ENCODE measurements around the gene PITPNM3.

The PITPNM3 gene

DNA sequence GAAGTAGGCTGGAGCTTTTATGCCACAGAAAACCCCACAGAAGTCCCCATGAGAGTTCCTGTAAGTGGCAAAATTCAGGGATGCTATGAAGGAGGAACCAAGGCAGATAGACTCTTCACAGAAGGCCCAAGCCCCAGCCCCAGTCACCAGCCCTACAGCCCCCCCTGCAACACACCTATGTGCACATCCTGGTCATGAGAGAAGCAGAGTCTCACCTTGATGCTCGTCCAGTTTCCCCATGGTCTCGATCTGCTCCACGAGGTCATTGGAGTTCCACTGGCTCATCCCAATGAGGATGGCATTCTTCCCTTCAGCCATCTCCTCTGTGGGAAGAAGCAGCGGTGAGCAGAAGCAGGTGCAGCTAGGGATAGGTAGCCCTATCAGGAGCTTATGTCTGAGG, 31.2 kb downstream of the PITPNM3 start:
- DNase-seq = no peak

DNA sequence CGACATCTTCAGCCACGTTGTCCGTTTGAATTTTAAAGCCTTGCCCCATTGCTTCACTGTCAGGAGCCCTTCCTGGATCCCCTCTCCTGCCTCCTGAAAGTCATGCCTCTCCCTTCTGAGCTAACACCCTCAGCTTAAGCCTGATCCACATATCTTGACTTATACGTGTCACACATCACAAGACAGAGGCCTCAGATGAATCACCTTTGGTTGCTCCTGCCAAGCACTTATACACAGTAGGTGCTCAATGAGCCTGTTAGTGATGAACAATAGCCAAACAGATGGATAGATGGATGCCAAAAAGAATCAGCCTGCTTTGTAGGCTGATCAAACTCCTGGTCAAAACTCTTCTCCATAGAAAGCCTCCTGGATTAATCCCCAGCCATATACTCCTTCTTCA, 31.8 kb downstream of the PITPNM3 start:
- no peak for DNase-seq

DNA sequence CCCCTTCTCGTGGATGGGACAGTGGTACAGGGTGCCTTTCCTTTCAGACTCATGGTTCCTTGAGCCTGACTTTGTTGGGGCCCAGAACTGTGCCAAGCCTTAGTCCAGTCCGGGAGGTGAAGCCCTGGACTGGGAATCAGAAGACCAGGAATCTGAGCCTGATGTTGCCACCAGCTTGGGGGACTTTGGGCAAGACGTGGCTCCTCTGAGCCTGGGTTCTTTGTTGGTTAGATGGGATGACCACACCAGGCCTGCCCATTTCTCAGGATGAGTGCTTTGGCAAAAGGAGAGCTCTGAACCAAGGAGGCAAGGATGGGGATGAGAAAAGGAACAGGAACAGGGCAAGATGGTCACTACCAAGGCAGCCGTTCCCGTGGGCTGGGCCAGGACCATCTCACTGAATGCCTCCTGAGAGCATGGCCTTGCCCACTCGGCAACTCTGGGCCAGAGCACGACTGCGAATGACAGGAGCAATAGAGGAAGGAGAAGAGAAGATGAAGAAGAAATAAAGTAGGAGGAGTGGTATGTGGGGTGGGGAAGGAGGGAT, 32.5 kb downstream of the PITPNM3 start:
- no peak for DNase-seq

DNA sequence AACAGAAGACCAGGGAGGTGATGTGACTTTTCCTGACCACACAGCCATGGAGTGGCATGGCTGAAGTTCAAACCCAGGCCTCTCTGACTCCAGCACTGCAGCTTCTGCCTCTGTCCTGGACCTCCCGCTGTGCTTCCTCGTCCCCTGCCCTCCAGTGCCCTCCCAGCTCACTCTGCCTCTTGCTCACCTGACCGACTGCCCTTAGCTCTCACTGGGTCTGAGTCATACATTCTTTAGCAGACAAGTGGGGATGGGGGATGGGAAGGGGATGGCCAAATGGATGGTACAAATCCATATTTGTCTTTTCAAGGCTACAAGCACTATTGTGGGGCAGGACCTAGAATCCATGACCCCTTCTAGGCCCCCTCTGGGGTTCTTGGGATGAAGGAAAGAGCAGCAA, 33.0 kb downstream of the PITPNM3 start:
- DNase-seq = no peak

DNA sequence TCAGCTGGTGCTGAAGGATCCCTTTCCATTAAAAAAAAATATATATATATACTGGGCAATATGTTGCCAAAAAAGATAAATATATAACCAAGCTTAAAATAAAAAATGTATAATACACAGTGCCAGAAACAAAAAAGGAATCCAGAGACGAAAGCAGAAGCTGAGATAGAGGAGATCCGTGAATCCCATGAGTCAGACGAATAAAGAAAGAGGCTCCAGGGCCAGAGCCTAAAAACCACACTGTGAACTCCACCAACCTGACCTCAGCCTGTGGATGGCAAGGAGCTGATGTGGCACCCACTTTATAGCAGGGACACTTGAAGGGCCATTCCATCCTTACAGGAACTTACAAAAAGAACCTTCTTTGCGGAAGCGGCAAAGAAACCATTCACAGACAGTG, 34.8 kb downstream of the PITPNM3 start:
- DNase-seq = no peak

DNA sequence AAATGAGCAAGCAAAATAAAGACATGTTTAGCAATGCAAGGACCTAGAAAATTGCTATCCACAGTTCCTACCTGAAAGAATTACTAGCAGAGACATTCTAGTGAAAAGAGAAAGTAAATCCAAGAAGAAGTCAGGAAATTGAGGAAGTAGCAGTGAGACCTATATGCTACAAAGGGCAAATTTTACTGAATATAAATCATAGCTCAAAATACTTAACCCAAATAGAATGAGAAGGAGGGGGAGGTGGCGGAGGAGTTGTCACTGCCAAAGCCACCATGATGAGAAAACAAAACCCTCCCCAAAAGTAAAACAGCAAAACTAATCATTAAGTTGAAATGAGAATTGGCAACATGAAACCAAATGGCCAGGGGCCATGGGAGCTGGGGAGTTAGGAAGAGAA, 39.3 kb downstream of the PITPNM3 start:
- no peak for DNase-seq

DNA sequence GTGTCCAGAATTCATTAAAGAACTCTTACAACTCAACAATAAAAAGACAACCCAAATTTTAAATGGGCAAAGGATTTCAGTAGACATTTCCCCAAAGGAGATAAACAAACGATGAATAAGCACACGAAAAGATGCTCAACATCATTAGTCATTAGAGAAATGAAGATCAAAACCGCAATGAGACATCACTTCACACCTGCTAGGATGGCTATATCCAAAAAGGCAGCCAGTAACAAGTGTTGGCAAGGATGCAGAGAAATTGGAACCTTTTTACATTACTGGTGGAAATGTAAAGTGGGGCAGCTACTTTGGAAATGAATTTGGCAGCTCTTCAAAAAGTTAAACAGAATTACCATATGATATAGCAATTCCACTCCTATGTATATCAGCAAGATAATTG, 42.0 kb downstream of the PITPNM3 start:
- no peak for DNase-seq

DNA sequence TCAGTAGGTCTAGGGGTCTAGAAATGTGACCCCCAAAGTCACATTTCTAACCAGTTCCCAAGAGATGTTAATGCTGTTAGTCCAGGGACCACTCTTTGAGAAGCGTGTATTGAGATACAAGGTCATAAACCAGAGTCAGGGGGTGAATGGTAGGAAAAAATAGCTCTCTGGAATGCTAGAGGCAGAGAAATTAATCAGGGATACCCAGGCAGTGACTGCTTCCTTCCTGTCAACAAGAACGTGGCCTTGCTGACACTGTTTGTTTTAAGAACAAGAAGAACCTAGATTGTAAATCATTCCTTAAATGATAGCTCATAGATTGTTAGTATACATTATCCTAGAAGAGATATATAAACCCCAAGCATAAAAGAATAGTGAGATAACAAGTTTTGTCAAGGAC, 43.8 kb downstream of the PITPNM3 start:
- DNase-seq = no peak

DNA sequence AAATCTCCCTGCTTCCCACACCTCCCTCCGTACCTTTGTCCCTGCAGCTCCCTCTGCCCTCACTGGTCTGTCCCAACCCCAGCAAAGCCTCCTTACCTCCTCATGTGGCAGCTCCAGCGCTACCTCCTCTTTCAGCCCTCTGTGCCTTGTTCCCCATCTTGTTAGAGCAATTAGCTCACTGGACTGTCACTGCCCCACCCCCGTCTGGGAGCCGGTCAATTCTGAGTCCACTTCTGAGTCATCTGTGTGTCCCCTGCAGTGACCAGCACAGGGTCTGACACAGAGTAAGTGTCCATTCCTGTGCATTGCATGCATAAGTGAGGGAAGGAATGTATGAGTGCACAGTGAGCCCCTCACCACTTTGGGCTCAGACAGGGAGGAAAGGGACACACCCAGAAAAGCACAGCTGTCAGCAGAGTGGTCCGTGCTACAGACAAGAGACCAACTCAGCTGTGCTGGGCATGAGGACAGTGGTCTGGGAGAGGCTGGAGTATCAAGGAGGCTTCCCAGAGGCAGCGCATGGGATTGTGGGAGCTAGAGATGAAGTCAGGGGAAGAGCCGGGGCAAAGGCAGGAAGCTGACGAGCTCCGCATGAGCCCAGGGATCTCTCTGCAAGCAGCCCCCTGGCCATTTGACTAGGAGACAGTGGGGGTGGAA, 45.9 kb downstream of the PITPNM3 start:
- DNase-seq = no peak

DNA sequence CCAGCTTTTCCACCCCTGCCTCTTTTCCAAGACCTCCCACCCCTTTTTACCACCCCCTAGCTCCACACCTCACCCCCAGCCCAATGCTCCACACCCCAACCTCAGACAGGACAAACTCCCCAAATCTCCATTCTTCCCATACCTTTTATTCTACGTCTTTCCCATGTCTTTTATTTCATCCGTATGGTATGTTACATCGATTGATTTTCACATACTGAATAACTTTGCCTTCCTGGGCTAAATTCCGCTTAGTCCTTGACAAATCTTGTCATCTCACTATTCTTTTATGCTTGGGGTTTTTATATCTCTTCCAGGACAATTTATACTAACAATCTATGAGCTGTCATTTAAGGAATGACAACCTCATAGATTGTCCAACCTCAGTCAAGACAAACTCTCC, 46.4 kb downstream of the PITPNM3 start:
- DNase-seq = no peak

DNA sequence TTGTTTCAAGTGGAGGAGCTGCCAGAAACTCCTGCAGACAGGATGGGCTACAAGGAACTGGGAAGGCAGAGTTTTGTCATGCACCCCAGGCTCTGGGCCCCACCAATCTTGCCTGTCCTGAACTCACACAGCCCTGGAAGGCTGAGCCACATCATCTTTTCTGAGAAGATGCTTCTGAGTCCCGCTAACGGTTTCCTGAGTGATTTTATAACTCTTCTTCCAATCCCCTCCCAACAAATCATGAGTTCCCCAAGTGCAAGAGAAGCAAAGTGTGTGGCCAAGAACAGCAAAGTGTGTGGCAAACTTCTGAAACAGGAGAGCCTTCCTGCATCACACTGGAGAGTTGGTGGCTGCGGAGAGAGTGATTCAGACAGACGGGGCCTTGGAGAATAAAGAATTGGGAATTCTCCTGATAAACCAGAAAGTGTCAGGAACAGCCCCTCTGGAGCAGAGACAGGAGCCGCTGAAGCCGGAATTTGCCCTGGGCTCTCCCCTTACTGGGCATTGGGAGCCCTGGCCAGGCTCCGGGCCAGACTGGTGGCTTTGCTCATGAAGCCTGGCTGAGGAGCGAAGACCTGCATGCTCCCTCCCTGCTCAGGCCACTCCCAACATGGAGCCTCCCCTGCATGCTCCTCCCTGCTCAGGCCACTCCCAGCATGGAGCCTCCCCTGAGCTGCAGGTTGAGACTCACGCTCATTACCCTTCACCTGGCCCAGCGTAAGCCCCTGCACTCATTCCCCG, 47.2 kb downstream of the PITPNM3 start:
- no peak for DNase-seq

DNA sequence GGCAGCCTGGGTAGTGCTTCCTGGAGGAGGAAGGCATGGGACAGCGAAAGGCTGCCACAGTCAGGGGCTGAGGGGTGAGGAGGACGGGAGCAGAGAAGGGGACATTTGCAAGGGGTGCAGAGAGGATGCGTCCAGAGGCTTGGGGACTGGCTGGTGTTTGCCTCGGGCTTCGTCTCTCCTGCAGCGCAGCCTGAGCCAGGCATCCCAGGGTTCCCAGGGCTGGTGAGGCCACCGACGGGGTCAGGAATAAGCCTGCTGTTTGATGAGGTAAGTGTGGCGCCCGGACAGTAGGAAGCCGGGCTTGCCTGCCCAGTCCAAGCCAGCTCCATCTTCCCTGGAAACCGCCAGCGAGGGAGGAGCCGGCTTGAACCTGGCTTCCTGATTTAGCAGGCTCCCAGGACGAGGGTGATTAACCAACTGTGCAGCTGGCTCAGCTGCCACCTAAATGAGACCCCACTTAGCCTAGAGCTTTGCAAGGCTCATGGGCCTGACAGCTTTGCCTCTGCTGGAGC, 47.8 kb downstream of the PITPNM3 start:
- DNase-seq = no peak

DNA sequence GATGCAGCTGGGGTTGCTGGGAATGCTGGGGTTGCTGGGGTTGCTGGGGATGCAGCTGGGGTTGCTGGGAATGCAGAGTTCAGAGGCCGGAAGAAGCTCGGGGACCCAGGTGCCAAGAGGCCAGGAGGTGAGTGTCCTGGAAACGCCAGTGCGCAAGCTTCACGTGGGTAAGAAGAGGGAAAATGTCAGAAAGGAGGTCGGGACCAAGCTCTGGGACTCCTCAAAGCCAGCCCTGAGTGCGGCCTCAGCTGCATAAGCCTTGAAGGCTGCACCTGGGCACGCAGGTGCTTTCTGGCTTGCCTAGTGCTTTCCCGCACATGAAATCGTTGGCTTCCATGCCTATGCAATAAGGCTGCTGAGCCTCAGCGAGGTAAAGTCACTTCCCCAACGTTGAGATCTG, 48.3 kb downstream of the PITPNM3 start:
- DNase-seq = no peak

DNA sequence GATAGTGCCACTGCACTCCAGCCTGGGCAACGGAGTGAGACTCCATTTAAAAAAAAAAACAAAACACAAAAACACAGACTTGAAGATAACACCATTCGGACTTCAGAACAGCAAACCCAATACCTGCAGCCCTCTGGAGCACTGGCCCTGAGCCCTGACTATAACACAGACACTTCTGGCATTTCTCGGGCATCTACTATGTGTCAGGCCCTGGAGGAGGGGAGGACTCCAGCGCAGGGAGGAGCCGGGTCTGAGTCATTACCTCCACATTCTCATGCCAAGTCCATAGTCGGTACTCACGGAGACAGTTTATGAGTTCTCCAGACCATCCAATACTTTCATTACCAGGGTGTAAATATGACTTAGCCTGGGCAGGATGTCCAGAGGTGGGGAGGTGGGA, 48.8 kb downstream of the PITPNM3 start:
- DNase-seq = no peak

DNA sequence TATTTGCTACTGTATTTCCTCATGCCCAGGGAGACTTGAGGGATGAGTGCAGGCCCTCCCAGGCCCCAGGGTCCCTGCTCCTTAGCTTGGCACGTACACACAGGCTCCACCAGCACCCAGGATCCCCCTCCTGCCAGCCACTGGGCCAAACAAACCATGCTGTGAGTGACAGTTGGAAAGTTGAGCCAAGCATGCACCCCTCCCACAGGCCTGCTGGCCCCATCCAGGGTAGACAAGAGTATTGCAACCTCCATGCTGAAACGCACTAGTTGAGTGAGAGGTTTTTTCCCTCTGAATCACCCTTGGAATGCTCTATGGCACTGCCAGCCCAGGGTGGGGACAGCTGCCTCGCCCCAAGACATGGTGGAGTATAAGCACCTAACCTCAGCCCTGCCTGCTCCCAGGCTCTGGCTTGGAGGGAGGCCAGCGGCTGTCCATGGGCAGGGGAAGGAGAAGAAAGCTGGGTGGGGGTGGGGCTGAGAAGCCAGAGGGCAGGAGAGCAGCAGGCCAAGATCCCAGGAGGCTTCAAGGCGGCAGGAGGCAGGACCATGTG, 49.6 kb downstream of the PITPNM3 start:
- DNase-seq = no peak

DNA sequence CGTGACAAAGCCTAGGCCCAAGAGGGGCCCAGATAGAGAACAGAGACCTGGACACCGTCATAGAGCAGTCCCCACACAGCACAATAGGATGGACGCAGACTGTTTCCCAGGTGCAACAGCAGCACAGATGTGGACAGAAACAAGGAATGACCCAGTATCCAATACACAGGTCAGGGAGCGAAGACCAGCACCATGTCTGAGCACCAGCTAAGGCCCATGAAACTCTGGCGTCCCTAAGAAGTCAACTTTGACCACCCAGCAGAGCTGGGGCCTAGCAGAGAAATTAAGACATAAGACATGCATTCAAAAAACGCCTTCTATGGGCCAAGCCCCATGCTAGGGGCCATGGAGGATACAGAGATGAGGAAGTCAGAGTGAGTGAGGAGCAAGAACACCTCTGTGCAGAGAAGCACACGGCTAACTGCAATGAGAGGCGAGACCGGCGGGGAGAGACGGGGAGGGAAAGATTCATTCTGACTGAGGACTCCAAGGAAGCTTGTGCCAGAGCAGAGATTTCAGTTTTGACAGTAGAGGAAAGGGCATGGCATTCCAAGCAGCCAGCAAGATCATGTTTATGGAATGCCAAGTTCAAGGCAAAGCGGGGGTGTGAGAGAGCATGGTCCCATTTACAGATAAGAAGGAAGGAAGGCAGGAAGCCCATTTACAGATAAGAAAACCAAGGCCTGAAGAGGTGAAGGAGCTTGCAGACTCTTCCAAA, 50.8 kb downstream of the PITPNM3 start:
- no peak for DNase-seq

DNA sequence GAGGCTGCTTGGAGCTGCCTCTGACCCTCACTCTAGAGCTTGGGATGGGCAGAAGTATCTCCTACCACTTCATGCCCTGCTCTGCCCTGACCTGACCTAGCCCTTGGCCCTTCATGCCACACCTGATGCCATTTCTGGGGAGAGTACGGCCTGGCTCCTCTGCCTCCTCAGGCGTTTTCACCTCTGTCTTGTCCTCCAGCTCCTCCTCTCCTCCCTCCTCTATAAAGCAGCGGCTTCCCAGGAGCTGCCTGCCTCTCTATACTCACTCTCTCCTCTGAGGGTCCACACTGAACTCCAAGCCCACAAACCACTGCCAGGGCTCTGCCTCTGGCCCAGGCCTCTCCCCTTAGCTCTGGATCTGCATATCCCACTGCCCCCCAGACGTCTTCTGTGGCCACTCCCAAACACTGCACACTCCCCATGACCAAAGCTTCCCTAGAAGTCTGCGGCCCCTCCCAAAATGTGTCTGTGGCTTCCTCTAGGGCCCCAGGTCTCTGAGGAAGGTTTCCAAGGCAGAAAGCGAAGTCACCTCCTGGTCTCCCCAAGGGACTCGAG, 52.6 kb downstream of the PITPNM3 start:
- no peak for DNase-seq

DNA sequence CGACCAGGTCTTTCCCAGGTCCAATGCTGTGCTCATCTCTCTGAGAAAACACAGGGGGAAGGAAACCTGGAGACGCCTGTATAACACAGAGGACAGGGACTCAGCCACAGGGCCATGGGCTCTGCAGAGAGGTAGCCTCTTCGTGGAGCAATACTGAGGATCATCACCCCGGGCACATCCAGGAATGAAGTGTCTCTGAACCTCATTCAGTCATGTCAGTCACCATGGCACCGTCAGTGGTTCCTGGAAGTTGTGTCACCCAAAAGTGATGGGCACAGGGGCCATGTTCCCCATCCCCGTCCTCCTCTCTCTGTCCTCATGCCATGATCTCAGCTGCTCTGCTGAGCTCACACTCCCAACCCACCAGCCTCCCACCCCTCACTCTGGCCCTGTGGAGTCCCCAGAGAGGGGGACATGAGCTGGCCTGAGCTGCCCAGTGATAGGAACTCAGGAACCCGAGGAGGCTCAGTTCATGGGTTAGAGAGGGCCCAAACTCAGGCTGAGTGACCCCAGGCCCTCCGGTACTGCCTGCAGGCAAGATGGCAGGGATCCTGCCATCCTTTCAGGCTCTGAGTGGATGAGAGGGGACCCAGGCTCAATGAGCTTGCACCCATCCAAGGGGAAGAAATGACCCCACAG, 53.4 kb downstream of the PITPNM3 start:
- DNase-seq = no peak

DNA sequence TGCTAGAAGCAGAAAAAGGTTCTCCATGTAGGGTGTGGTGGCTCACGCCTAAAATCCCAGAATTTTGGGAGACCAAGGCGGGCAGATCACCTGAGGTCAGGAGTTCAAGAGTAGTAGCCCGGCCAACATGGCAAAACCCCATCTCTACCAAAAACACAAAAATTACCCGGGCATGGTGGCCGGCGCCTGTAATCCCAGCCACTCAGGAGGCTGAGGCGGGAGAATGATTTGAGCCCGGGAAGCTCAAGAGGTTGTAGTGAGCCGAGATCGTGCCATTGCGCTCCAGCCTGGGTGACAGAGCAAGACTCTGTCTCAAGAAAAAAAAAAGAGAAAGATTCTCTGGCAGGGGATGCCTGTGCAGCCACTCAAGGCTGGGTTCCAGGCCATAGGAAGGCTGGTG, 54.2 kb downstream of the PITPNM3 start:
- DNase-seq = no peak

DNA sequence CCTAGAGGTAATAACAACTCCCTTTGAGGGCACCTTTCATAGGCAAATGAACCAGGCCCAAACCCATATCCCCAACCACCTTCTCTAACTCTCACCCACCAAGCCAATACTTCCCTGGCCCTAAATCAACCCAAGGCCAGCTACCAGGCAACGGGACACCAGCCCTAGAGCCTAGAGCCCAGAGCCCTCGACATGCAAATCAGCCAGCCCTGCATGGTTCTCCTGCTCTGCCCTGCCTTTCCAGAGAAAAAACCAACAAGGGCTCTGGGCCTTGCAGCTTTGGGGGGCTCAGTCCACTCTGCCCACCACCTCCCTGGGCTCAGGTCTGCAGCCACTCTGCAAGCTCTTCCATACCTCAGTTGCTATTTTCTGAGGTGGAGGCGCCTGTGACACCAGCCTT, 55.0 kb downstream of the PITPNM3 start:
- no peak for DNase-seq

DNA sequence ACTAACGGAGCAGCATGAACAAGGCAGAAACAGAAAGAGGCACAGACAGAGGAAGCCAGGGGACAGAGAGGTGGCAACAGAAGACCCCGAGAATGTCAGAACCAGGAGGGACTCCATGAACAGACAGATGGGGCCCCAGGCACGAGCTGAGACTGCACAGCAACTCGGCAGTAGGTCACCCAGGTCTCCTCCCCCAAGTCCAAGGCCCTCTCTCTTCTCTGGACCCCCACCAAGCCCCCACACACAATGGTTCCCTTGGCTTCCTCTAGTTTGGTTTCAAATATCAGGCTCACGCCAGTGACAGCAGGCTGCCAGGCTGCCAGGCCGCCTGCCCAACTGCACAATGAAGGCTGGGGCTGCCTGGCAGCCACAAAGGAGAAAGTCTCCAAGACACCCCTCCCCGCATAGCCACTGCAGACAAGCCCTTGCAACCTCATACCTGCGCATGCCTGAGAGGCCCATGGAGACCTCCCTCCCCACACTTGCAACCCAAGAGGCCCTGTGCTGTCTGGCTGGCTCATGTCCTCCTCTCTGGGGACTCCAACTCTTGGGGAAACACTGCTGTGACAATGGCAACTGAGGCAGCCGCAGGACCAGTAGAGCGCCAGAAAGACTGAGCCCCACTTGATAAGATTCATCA, 57.3 kb downstream of the PITPNM3 start:
- DNase-seq = no peak

DNA sequence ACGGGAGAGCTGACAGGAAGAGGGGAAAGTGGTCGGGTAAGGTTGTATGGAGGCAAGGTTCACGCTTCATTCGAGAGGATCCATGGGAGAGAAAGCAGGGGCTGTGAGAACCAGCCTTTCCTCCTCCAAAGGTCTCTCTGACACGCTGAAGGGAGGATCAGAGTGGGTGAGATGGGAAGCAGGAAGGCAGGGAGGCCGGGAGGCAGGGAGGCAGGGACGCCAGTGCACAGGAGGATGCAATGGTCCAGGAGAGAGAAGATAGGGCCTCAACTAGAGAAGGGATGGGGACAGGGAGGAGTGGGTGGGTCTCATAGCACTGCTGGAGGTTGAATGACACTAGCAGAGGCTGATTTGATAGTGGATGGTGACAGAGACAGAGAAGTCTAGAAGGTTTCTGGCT, 58.0 kb downstream of the PITPNM3 start:
- DNase-seq = no peak

Data from stimulated activated CD4-positive, alpha-beta T cell treated with anti-CD3 and anti-CD28 coated beads, Interleukin-4, amount 100 ng/mL, for 4 hours (primary cell).